Cerebellar nuclear complex (tissue), 1 donor: ENCODE results near the gene PRPF8.
"Not testable (repeated sequence)": the region's sequence is repeated elsewhere in the genome, so short reads cannot be mapped to it uniquely, and the experiment has no call there.

Experiments used
- DNase-seq, 2 experiments: peaks; one replicate each; lab custom pipeline; 2025; lab: John Stamatoyannopoulos, UW

PRPF8 gene

GRCh38 chr17:1684378-1685189 is at the start of gene PRPF8:
TSS of gene PRPF8 (minus strand) at chr17:1684867. CDS start at chr17:1684571, 296 bp downstream.
- DNase-seq, result peak; percentile 80 to 91

GRCh38 chr17:1733759-1734158 is 49.1 kb upstream of the PRPF8 start:
- DNase-seq, result no peak

- DNase-seq, result no peak
These were observed 48.2 kb upstream of the PRPF8 start for GRCh38 chr17:1732833-1733321.

GRCh38 chr17:1732241-1732832 is 47.7 kb upstream of the PRPF8 start:
- no peak for DNase-seq

- DNase-seq, result no peak
These were observed 46.5 kb upstream of the PRPF8 start for GRCh38 chr17:1731194-1731506.

- DNase-seq, result peak in 1 of 2 experiments; percentile 3
These were observed 45.9 kb upstream of the PRPF8 start for GRCh38 chr17:1730326-1731193.

GRCh38 chr17:1729966-1730325 is 45.3 kb upstream of the PRPF8 start:
- DNase-seq, result no peak

GRCh38 chr17:1727876-1728630 is 43.4 kb upstream of the PRPF8 start:
- DNase-seq, result no peak

GRCh38 chr17:1727258-1727789 is 42.7 kb upstream of the PRPF8 start:
- DNase-seq, result no peak

GRCh38 chr17:1726626-1727257 is 42.1 kb upstream of the PRPF8 start:
- DNase-seq, result no peak

- DNase-seq, result no peak
These were observed 41.2 kb upstream of the PRPF8 start for GRCh38 chr17:1725642-1726511.

GRCh38 chr17:1724869-1725641 is 40.4 kb upstream of the PRPF8 start:
- no peak for DNase-seq

GRCh38 chr17:1724351-1724868 is 39.7 kb upstream of the PRPF8 start, which contains the start of gene WDR81:
TSS of gene WDR81 (plus strand) at chr17:1724704. CDS start at chr17:1724960, 256 bp downstream.
- no peak for DNase-seq

GRCh38 chr17:1722022-1722421 is 37.4 kb upstream of the PRPF8 start:
- not testable (repeated sequence) for DNase-seq

- no peak for DNase-seq
These were observed 36.3 kb upstream of the PRPF8 start for GRCh38 chr17:1720856-1721386.

GRCh38 chr17:1718362-1719165 is 33.9 kb upstream of the PRPF8 start:
- no peak for DNase-seq

GRCh38 chr17:1716912-1717695 is 32.4 kb upstream of the PRPF8 start:
- DNase-seq, result peak; percentile 58 to 92
